GM23248 (cell line): ENCODE data around the gene CROCC. TPM values are rescaled to one million over a fixed set of nuclear protein-coding genes. Genes with fewer than 3 reads are reported as not detected.
"Not testable (repeated sequence)": the region's sequence is repeated elsewhere in the genome, so short reads cannot be mapped to it uniquely, and the experiment has no call there.

ENCODE experiments used
- DNase-seq: peaks from one replicate; pipeline ENCODE4 v3.0.0-alpha.2; 2015
- H2AFZ ChIP-seq: fragments of 200-600 bp; sonication (generic); 2 replicates; pipeline ENCODE4 v1.6.1; 2016; ENCODE audit warnings: antibody characterized with exemption
- H3F3A ChIP-seq: fragments of 200-600 bp; sonication (generic); 2 replicates; pipeline ENCODE4 v1.6.1; 2016; ENCODE audit warnings: mild to moderate bottlenecking, antibody characterized with exemption, mixed run types; ENCODE audit not compliant: insufficient read depth
- H3K27ac ChIP-seq: fragments of 200-600 bp; sonication (generic); 2 replicates; pipeline ENCODE4 v1.5.1; 2016; ENCODE audit warnings: mild to moderate bottlenecking
- H3K27me3 ChIP-seq: fragments of 200-600 bp; sonication (generic); replicated peaks from 2 replicates; pipeline ENCODE4 v1.6.1; 2016; ENCODE audit warnings: mild to moderate bottlenecking; ENCODE audit not compliant: insufficient read depth
- H3K36me3 ChIP-seq: fragments of 200-600 bp; sonication (generic); 2 replicates; pipeline ENCODE4 v1.6.1; 2016; ENCODE audit warnings: low read depth, mild to moderate bottlenecking
- H3K4me1 ChIP-seq: fragments of 200-600 bp; sonication (generic); 2 replicates; pipeline ENCODE4 v1.6.1; 2016; ENCODE audit warnings: mild to moderate bottlenecking; ENCODE audit not compliant: insufficient read depth
- H3K4me2 ChIP-seq: fragments of 200-600 bp; sonication (generic); one replicate; pipeline ENCODE4 v1.6.1; 2016; ENCODE audit warnings: mild to moderate bottlenecking; ENCODE audit not compliant: unreplicated experiment
- H3K4me3 ChIP-seq: fragments of 200-600 bp; sonication (generic); 2 replicates; pipeline ENCODE4 v1.5.1; 2016; ENCODE audit warnings: mild to moderate bottlenecking
- H3K79me2 ChIP-seq: fragments of 200-600 bp; sonication (generic); 2 replicates; pipeline ENCODE4 v1.6.1; 2016; ENCODE audit warnings: mild to moderate bottlenecking; ENCODE audit not compliant: insufficient read depth
- H3K9ac ChIP-seq: fragments of 200-600 bp; sonication (generic); 2 replicates; pipeline ENCODE4 v1.6.1; 2016; ENCODE audit warnings: mild to moderate bottlenecking
- H3K9me2 ChIP-seq: fragments of 200-600 bp; sonication (generic); 2 replicates; pipeline ENCODE4 v1.6.1; 2016; ENCODE audit warnings: mixed run types, mild to moderate bottlenecking, moderate library complexity; ENCODE audit not compliant: insufficient read depth
- H3K9me3 ChIP-seq: fragments of 200-600 bp; sonication (generic); one replicate; pipeline ENCODE4 v1.6.1; 2017; ENCODE audit warnings: low read depth
- H4K20me1 ChIP-seq: fragments of 200-600 bp; sonication (generic); 2 replicates; pipeline ENCODE4 v1.6.0; 2016; ENCODE audit not compliant: insufficient read depth
- WGBS, 2 experiments: methylation state at CpG; one replicate each; pipeline ENCODE4 v1.1.6; 2015 to 2017; ENCODE audit warnings: low lambda C conversion rate in 2 of 2, low coverage in 1 of 2; ENCODE audit errors: missing lambda C conversion rate in 2 of 2; 5-methylcytosine and 5-hydroxymethylcytosine counted together
- in situ Hi-C: fragments of 300-500 bp; cut with MboI; formaldehyde crosslinking; loops from 2 replicates; pipeline ENCODE4 v1.15.0; 2020
- polyA plus RNA-seq: library from polyadenylated mRNA; unstranded; fragments of >200 nt; fragmentation: Nextera tagmentation; extraction: Ambion mirVana; gene quantifications from 2 replicates; pipeline ENCODE4 v1.2.1, GENCODE V29; 2016
- total RNA-seq: library from RNA; depleted of rRNA; stranded (reverse); fragments of >200 nt; shearing (Covaris generic); gene quantifications from 2 replicates; pipeline ENCODE4 v1.2.3, GENCODE V29; 2014

Gene CROCC
- total and polyA plus RNA-seq, 2 experiments from 2014 or later = 5.2 to 17.6 TPM

DNA sequence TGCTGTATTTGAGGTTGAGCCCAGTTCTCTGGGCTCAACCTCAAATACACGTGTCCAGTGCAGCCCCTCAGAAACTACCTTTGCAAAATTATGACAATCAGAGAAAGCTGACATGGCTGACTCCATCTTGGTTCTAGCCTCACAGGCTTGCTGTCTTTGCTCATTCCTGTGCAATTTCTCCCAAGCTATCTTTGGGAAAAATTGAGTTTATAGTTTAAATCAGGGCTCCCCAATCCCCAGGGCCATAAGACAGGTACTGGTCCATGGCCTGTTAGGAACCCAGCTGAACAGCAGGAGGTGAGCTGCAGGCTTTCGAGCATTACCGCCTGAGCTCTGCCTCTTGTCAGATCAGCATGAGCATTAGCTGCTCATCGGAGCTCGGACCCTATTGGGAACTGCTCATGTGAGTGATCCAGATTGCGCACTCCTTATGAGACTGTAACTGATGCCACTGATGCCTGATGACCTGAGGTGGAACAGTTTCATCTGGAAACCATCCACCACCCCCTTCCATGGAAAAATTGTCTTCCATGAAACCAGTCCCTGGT lies 28.7 kb upstream of the CROCC start:
- H3K9me2 ChIP-seq, H3K27ac ChIP-seq, H3K9me3 ChIP-seq, DNase-seq, H3K9ac ChIP-seq, H3K79me2 ChIP-seq, H3K27me3 ChIP-seq, H3K4me1 ChIP-seq, H2AFZ ChIP-seq, H3K36me3 ChIP-seq, H4K20me1 ChIP-seq, H3K4me3 ChIP-seq, in situ Hi-C loops, H3K4me2 ChIP-seq: not testable (repeated sequence)
- H3F3A ChIP-seq = peaks cover 24% of the 10 kb centered on the region
- WGBS, 2 experiments = 48 to 52% methylated on average over 6 of the region's 6 CpGs

DNA sequence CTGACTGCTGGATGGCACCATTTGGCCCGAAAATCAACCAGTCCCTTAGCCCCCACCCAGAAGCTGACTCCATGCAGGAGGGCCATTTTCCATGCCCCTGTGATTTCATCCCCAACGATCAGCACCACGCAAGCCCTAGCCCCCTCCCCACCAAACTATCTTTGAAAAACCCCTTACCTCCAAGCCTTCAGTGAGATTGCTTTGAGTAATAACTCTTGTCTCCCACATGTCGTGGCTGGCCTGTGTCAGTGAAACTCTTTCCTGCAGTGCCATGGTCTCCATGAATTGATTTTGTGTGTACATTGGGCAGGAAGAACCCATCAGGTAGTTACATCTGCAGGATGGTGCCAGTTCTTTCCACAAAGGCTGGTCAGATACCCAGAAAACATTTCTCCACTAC lies 27.9 kb upstream of the CROCC start:
- DNase-seq, H3K9me2 ChIP-seq, H2AFZ ChIP-seq, H3K9ac ChIP-seq, H3K27me3 ChIP-seq, H3K4me2 ChIP-seq, in situ Hi-C loops, H3K27ac ChIP-seq, H3K79me2 ChIP-seq, H3K9me3 ChIP-seq, H3K4me3 ChIP-seq, H3K36me3 ChIP-seq, H3K4me1 ChIP-seq, H4K20me1 ChIP-seq: not testable (repeated sequence)
- WGBS, 2 experiments = 59 to 62% methylated on average over 4 of the region's 4 CpGs
- peaks cover 30% of the 10 kb centered on the region for H3F3A ChIP-seq

DNA sequence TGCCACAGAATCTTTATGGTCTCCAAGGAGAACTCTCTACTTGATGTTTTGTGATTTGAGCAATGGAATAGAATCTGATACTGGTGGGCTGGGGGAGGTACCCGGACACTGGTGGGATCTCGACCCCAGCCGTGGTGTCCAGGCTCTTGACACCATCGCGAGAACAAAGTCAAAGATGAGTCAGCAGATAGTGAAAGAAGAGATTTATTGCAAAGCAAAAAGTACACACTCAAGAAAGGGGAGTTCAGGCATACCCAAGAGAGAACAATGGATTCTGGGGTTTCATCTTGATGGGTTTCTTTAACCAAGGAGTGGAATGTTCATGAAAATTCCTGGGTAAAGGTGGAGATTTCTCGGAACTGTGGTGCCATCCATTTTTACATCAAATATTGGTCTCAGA lies 27.4 kb upstream of the CROCC start:
- H3K27ac ChIP-seq, in situ Hi-C loops, H4K20me1 ChIP-seq, H3K4me2 ChIP-seq, H3K79me2 ChIP-seq, H3K4me1 ChIP-seq, H3K9me2 ChIP-seq, H3K27me3 ChIP-seq, H3K9ac ChIP-seq, H3K9me3 ChIP-seq, H2AFZ ChIP-seq, H3K4me3 ChIP-seq, DNase-seq, H3K36me3 ChIP-seq: not testable (repeated sequence)
- peaks cover 30% of the 10 kb centered on the region for H3F3A ChIP-seq
- WGBS, 2 experiments = 84 to 85% methylated on average over 6 of the region's 6 CpGs

DNA sequence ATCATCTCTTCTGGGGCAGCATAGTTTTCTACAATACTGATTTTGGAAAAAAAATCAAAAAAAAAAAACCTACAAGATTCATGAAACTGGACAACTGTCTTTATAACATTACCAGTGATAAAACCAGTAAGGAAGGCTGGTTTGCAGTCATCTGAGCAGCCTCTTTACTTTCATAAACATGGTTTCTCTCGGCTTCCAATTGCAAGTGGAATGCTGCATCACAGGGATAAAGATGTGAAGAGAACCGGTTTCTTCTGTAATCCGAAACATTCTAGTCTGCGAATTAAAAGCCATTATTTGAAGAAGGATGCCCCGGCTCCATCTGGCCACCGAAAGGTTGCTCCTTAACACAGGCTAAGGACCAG lies 26.5 kb upstream of the CROCC start:
- H3K9me3 ChIP-seq, H3K79me2 ChIP-seq, H4K20me1 ChIP-seq, H3K4me1 ChIP-seq, H3K36me3 ChIP-seq, in situ Hi-C loops, H3K27me3 ChIP-seq, H3K9me2 ChIP-seq: not testable (repeated sequence)
- H3K27ac ChIP-seq = peak overlapping the region; percentile 91
- 4% methylated on average over 5 to 6 of the region's 6 CpGs for WGBS, 2 experiments
- peaks cover 24% of the 10 kb centered on the region for H3F3A ChIP-seq
- H3K4me3 ChIP-seq = peak overlapping the region; percentile 65
- peak overlapping the region; percentile 84 for H2AFZ ChIP-seq
- peak overlapping the region; percentile 62 for H3K4me2 ChIP-seq
- H3K9ac ChIP-seq = peak overlapping the region; percentile 83
- peak; percentile 21 for DNase-seq

DNA sequence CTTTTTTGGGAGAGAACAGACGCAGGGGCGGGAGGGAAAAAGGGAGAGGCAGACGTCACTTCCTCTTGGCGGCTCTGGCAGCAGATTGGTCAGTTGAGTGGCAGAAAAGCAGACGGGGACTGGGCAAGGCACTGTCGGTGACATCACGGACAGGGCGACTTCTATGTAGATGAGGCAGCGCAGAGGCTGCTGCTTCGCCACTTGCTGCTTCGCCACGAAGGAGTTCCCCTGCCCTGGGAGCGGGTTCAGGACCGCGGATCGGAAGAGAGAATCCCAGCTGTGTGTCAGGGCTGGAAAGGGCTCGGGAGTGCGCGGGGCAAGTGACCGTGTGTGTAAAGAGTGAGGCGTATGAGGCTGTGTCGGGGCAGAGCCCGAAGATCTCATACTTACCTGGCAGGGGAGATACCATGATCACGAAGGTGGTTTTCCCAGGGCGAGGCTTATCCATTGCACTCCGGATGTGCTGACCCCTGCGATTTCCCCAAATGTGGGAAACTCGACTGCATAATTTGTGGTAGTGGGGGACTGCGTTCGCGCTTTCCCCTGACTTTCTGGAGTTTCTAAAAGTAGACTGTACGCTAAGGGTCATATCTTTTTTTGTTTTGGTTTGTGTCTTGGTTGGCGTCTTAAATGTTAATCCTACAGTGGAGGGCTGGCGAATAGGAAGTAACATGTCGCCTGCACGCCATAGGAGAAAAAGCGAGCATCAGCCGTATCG lies 26.0 kb upstream of the CROCC start, which contains the start of gene RNU1-2:
Gene RNU1-2 (plus strand): TSS at position 383 of the 718 bp plus-strand sequence.
- peak; percentile 99 for DNase-seq
- H3K36me3 ChIP-seq, H3K79me2 ChIP-seq, H3K27me3 ChIP-seq, H3K9me2 ChIP-seq, H3K4me1 ChIP-seq, H3K9me3 ChIP-seq, in situ Hi-C loops, H4K20me1 ChIP-seq: not testable (repeated sequence)
- H3K4me2 ChIP-seq = peak within 1 kb of the TSS; percentile 62
- peak within 1 kb of the TSS; percentile 65 for H3K4me3 ChIP-seq
- H3F3A ChIP-seq = peaks cover 20% of the 10 kb centered on the region
- WGBS, 2 experiments = 0 to 1% methylated on average over 24 to 29 of the region's 39 CpGs
- peak within 1 kb of the TSS; percentile 84 for H2AFZ ChIP-seq
- peak within 1 kb of the TSS; percentile 91 for H3K27ac ChIP-seq
- H3K9ac ChIP-seq = peak within 1 kb of the TSS; percentile 83

DNA sequence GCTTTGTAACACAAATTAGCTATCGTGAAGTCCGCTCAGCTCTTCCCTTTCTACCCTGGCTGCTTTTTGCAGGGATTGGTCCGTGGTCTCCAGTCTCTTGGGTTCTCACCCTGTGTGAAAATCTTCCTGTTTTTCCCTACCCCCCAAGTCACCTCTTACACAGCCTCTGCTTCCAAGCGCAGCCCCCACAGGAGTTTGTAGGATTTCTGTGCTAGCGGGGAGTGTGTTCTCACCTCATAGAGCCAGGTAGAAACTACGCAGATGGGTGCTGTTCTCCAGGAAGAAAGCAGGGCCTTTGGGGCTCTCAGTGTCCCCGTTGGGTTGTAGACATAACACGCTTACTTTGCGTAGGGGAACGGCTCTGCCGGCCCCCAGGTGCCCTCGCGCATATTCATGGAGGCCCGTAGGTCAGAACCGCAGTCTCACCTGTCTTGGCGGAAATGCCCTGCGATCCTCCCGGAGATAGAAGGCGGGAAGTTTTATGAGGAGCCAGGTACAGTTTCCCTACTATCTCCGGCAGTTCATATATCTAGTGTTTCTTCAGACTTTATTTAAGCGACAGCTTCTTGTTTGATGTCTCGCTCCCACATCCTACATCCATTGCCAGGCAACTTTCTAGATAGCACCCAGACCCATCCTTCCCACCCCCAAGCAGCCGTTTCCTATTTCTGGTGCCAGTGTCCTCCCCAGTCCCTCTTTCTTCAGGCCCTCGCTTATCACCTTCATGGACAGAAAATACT lies 25.2 kb upstream of the CROCC start:
- Histone ChIP-seq H3F3A (peaks cover 20% of the 10 kb centered on the region), H3K27ac (peak overlapping the region; percentile 43), H3K4me3 (0 out of 2 replicates have a peak overlapping the region, but pooled peaks have one; percentile 25)
- H3K27me3 ChIP-seq, H4K20me1 ChIP-seq, H2AFZ ChIP-seq, H3K9ac ChIP-seq, H3K36me3 ChIP-seq, H3K79me2 ChIP-seq, H3K9me3 ChIP-seq, H3K4me1 ChIP-seq, H3K9me2 ChIP-seq, H3K4me2 ChIP-seq, in situ Hi-C loops: not testable (repeated sequence)
- WGBS, 2 experiments = 14 to 17% methylated on average over 23 to 24 of the region's 24 CpGs
- DNase-seq = peak; percentile 87

DNA sequence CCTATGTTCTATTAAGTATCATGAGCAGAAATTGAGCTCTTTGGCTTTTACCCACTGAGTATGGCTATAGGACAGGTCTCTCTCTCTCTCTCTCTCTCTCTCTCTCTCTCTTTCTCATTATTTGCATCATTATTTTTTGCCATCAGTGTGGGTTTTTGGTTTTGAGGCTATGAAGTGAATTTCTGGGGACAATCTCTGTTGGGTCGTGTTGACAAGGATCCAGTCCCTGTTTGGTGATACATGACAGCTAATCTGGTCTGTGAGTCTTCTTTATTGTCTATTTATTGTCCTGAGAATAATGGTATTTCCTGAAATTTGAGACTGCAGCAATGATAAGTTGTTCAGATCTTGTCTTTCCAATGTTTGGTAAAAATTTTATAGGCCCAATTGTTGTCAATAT lies 24.1 kb upstream of the CROCC start:
- H3K4me3 ChIP-seq, H3K4me1 ChIP-seq, H3K9me3 ChIP-seq, H4K20me1 ChIP-seq, H2AFZ ChIP-seq, in situ Hi-C loops, H3K79me2 ChIP-seq, H3K27ac ChIP-seq, H3K9ac ChIP-seq, DNase-seq, H3K36me3 ChIP-seq, H3K27me3 ChIP-seq, H3K9me2 ChIP-seq, H3K4me2 ChIP-seq: not testable (repeated sequence)
- H3F3A ChIP-seq = peaks cover 26% of the 10 kb centered on the region
- 59 to 63% methylated on average over 1 of the region's 1 CpG for WGBS, 2 experiments
